ENCODE measurements around the gene CDC42BPA. TPM values are rescaled to one million over a fixed set of nuclear protein-coding genes. Genes with fewer than 3 reads are reported as not detected.

The CDC42BPA gene
- total and polyA plus RNA-seq, 2 donors (not counting 3 experiments of a cell fraction or from before 2014, with no cell fraction given) = 26.1 to 92.6 TPM

- FAIRE-seq (peak; percentile 28), DNase-seq (ENCODE audit: low read depth, low spot score) (no peak)
- Histone ChIP-seq H3K4me1 (ENCODE audit: control insufficient read depth, extremely low read depth, insufficient read depth, low read length) (no peaks in the 10 kb centered on the region), H3K27ac (ENCODE audit: insufficient read depth, low read depth, low read length) (no peak overlapping the region), H3K9ac (replicated peaks; ENCODE audit: extremely low read depth, insufficient read depth, low read length) (no peak overlapping the region), H3K27me3 (ENCODE audit: control insufficient read depth in 2 of 2, insufficient read depth in 2 of 2, low read length in 2 of 2) (no peaks in the 10 kb centered on the region), H3K9me1 (replicated peaks; ENCODE audit: control insufficient read depth, extremely low read depth, insufficient read depth, low read length) (no peaks in the 10 kb centered on the region), H3K79me2 (ENCODE audit: control insufficient read depth, insufficient read depth, low read length) (peaks cover 50% of the 10 kb centered on the region), H3K9me3 (replicated peaks; ENCODE audit: control insufficient read depth, insufficient read depth, low read length) (no peaks in the 10 kb centered on the region), H4K20me1 (replicated peaks; ENCODE audit: control insufficient read depth, extremely low read depth, insufficient read depth, low read length) (peaks cover 9% of the 10 kb centered on the region), H3K4me3 (replicated peaks in 1 of 3; ENCODE audit: insufficient read depth in 1 of 3, low read depth in 1 of 3, low read length in 3 of 3) (no peak overlapping the region), H2AFZ (ENCODE audit: low read depth, low read length) (no peak overlapping the region), H3K36me3 (ENCODE audit: control insufficient read depth in 2 of 2, extremely low read depth in 1 of 2, insufficient read depth in 2 of 2, low read length in 2 of 2) (no peaks in the 10 kb centered on the region), H3K4me2 (ENCODE audit: insufficient read depth, low read length) (no peak overlapping the region)
- TF ChIP-seq FOS (IDR thresholded peaks at IDR 0.05; ENCODE audit: borderline replicate concordance, insufficient read depth, low read length) (no peak), JUN (IDR thresholded peaks at IDR 0.05; ENCODE audit: borderline replicate concordance, insufficient read depth, insufficient read length, low read depth) (no peak), EZH2 (IDR thresholded peaks at IDR 0.05; ENCODE audit: borderline replicate concordance, low read depth, low read length, severe bottlenecking) (no peak), GATA2 (IDR thresholded peaks at IDR 0.05; ENCODE audit: insufficient read depth, insufficient read length, low read depth, low read length) (no peak), CTCF (IDR thresholded peaks at IDR 0.05; ENCODE audit: extremely low read depth in 1 of 2, insufficient read depth in 1 of 2, low read depth in 1 of 2, low read length in 2 of 2) (no peak), POLR2A (IDR thresholded peaks at IDR 0.05; ENCODE audit: low read depth, low read length) (no peak), MYC (IDR thresholded peaks at IDR 0.05; ENCODE audit: low read depth, low read length) (no peak), POLR2AphosphoS5 (IDR thresholded peaks at IDR 0.05; ENCODE audit: insufficient read depth, low read depth, low read length) (no peak), MAX (IDR thresholded peaks at IDR 0.05; ENCODE audit: insufficient read depth, insufficient read length) (no peak)
- no TSS peak for BruUV-seq (replicated peaks)
- ChIA-PET CTCF (interaction anchor here (1.2 kb wide), 1 partner anchor 9 kb away, joined by 3 read pairs; no protein-coding TSS in a partner anchor), POLR2A (no interaction called here)
- intact Hi-C loops (cut with micrococcal nuclease) = no loop called here
- dilution Hi-C loops (cut with MboI; ENCODE audit: extremely low pct_ligation_motif_present, low sequenced_read_pairs) = no loop called here
Observed at GRCh38 chr1:227167276-227168101, 150.8 kb downstream of the CDC42BPA start.

Measured in endothelial cell of umbilical vein (primary cell).